ENCODE results near the gene CDK14.

The CDK14 gene

DNA sequence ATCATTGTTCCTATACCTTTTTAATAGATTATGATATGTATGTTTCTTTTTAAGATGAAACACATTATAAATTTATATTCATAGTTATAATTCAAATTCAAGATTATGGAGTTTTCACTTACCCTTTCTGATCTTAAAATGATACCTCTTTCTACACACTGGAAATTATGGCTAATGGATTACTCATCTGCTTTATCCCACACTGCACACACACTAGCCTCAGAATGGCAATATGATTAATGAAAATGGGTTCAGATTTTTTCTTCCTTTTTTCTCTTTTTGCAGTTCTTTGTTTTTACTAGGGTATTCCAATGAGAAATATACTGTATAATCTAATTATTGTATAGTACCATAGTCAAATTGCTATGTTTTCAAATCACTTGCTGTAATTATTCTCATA, 585.8 kb downstream of the CDK14 start:
- TF ChIP-seq, protein P1, sequence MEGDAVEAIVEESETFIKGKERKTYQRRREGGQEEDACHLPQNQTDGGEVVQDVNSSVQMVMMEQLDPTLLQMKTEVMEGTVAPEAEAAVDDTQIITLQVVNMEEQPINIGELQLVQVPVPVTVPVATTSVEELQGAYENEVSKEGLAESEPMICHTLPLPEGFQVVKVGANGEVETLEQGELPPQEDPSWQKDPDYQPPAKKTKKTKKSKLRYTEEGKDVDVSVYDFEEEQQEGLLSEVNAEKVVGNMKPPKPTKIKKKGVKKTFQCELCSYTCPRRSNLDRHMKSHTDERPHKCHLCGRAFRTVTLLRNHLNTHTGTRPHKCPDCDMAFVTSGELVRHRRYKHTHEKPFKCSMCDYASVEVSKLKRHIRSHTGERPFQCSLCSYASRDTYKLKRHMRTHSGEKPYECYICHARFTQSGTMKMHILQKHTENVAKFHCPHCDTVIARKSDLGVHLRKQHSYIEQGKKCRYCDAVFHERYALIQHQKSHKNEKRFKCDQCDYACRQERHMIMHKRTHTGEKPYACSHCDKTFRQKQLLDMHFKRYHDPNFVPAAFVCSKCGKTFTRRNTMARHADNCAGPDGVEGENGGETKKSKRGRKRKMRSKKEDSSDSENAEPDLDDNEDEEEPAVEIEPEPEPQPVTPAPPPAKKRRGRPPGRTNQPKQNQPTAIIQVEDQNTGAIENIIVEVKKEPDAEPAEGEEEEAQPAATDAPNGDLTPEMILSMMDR (IDR thresholded peaks at IDR 0.05; ENCODE audit: insufficient read depth, low read length), result no peak
- no peak for TF ChIP-seq SPI1 (IDR thresholded peaks at IDR 0.05; ENCODE audit: borderline replicate concordance, low read depth)
- no peak for TF ChIP-seq GABPA (IDR thresholded peaks at IDR 0.05; ENCODE audit: low read depth)
- TF ChIP-seq, protein P2, sequence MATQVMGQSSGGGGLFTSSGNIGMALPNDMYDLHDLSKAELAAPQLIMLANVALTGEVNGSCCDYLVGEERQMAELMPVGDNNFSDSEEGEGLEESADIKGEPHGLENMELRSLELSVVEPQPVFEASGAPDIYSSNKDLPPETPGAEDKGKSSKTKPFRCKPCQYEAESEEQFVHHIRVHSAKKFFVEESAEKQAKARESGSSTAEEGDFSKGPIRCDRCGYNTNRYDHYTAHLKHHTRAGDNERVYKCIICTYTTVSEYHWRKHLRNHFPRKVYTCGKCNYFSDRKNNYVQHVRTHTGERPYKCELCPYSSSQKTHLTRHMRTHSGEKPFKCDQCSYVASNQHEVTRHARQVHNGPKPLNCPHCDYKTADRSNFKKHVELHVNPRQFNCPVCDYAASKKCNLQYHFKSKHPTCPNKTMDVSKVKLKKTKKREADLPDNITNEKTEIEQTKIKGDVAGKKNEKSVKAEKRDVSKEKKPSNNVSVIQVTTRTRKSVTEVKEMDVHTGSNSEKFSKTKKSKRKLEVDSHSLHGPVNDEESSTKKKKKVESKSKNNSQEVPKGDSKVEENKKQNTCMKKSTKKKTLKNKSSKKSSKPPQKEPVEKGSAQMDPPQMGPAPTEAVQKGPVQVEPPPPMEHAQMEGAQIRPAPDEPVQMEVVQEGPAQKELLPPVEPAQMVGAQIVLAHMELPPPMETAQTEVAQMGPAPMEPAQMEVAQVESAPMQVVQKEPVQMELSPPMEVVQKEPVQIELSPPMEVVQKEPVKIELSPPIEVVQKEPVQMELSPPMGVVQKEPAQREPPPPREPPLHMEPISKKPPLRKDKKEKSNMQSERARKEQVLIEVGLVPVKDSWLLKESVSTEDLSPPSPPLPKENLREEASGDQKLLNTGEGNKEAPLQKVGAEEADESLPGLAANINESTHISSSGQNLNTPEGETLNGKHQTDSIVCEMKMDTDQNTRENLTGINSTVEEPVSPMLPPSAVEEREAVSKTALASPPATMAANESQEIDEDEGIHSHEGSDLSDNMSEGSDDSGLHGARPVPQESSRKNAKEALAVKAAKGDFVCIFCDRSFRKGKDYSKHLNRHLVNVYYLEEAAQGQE (IDR thresholded peaks at IDR 0.05; ENCODE audit: insufficient replicate concordance, low read depth), result no peak
- no peak for TF ChIP-seq POLR2AphosphoS5 (IDR thresholded peaks at IDR 0.05; ENCODE audit: low read depth)
- H3K27ac ChIP-seq (replicated peaks), result no peak overlapping the region
- H3K4me3 ChIP-seq (replicated peaks; ENCODE audit: insufficient read depth, low read length), result no peak overlapping the region
- H3K27me3 ChIP-seq (ENCODE audit: insufficient read depth, poor library complexity, severe bottlenecking), result no peaks in the 10 kb centered on the region
- DNase-seq (ENCODE audit: low read depth in 1 of 2, low spot score in 1 of 2), result no peak

DNA sequence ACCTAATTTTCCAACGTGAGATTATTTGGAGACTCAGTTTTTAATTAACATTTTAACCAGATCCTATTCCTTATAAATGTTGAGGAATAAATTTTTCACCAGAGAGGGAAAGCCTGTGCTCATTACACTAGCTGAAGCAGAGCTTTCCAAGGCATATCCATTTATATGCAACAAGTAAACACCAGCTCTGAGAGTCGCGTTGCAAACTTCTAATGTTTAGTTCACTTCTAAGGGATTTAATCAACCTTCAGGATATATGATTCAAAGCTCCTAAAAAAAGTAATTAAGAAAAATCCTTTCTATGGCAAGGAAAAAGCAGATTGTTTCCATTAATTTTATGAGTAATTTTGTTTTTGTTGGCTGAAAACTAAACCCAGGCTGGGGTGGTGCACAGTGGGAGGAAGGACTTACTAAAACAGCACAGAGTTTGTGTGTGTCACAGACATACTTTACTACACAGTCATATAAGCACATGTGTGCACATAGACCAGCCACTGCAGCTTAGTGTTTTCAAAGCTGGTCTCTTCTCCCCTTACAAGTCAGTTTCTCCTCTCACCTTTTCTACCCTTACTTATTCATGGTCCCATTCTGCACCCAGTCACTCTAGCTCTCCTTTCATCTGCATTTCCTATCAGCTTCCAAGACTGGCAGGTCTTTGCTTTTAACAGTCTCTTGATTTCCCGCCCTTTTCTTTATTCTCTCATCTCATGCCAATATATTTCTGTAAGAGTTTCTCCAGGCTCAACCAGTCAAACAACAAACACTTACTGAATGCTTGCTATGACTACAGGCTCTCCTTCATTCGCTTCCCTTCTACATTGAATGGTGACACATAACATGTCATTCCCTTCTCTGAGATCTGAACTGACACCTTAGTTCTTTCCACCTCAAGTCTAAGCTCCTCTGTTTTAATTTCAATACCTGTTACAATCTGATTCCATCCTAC, 587.0 kb downstream of the CDK14 start:
- Histone ChIP-seq H3K4me3 (replicated peaks; ENCODE audit: insufficient read depth, low read length) (no peak overlapping the region), H3K27ac (replicated peaks) (no peak overlapping the region), H3K27me3 (ENCODE audit: insufficient read depth, poor library complexity, severe bottlenecking) (no peaks in the 10 kb centered on the region)
- TF ChIP-seq, protein P2 (IDR thresholded peaks at IDR 0.05; ENCODE audit: insufficient replicate concordance, low read depth), result no peak
- TF ChIP-seq, protein P1 (IDR thresholded peaks at IDR 0.05; ENCODE audit: insufficient read depth, low read length), result no peak
- TF ChIP-seq GABPA (IDR thresholded peaks at IDR 0.05; ENCODE audit: low read depth), result no peak
- no peak for TF ChIP-seq POLR2AphosphoS5 (IDR thresholded peaks at IDR 0.05; ENCODE audit: low read depth)
- TF ChIP-seq SPI1 (IDR thresholded peaks at IDR 0.05; ENCODE audit: borderline replicate concordance, low read depth), result no peak
- no peak for DNase-seq (ENCODE audit: low read depth in 1 of 2, low spot score in 1 of 2)

DNA sequence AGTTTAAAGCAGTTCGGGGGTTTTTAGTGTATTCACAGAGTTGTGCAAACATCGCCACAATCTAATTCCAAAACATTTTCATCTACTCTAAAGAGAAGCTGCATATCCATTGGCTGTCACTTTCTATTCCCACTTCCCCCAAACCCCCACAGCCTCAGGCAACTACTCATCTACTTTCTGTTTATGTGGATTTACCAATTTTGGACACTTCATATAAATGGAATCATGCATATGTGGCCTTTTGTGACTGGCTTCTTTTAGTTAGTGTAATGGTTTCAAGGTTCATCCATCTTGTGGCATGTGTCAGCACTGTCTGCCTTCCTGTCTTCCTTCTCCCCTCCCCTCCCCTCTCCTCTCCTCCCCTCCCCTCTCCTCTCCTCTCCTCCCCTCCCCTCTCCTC, 589.6 kb downstream of the CDK14 start:
- no peak for DNase-seq (ENCODE audit: low read depth in 1 of 2, low spot score in 1 of 2)
- no peak overlapping the region for H3K4me3 ChIP-seq (replicated peaks; ENCODE audit: insufficient read depth, low read length)
- TF ChIP-seq, protein P1 (IDR thresholded peaks at IDR 0.05; ENCODE audit: insufficient read depth, low read length), result no peak
- TF ChIP-seq GABPA (IDR thresholded peaks at IDR 0.05; ENCODE audit: low read depth) (no peak), POLR2AphosphoS5 (IDR thresholded peaks at IDR 0.05; ENCODE audit: low read depth) (no peak), SPI1 (IDR thresholded peaks at IDR 0.05; ENCODE audit: borderline replicate concordance, low read depth) (no peak)
- TF ChIP-seq, protein P2 (IDR thresholded peaks at IDR 0.05; ENCODE audit: insufficient replicate concordance, low read depth), result no peak
- no peaks in the 10 kb centered on the region for H3K27me3 ChIP-seq (ENCODE audit: insufficient read depth, poor library complexity, severe bottlenecking)
- no peak overlapping the region for H3K27ac ChIP-seq (replicated peaks)
